ENCODE measurements around the gene POP5.
"Not testable (repeated sequence)": the region's sequence is repeated elsewhere in the genome, so short reads cannot be mapped to it uniquely, and the experiment has no call there.

Gene POP5

GRCh38 chr12:120614848-120615247, 33.6 kb upstream of the POP5 start:
- no peak overlapping the region for H3K4me3 ChIP-seq (ENCODE audit: low read depth, low read length)

DNA sequence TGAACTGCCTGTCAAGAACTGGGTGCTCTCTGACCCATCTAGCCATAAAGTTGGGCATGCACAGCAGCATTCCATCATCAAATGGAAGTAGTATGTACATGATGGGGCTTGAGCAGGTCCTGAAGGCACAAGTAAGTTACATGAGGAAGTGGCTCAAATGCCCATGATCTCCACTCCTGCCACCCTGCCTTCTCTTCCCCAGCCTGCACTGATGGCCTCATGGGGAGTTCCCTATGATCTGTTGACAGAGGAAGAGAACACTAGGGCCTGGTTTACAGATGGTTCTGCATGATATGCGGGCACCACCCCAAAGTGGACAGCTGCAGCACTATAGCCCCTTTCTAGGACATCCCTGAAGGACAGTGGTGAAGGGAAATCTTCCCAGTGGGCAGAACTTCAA, 30.3 kb upstream of the POP5 start:
- not testable (repeated sequence) for H3K4me3 ChIP-seq (ENCODE audit: low read depth, low read length)

More at GRCh38 chr12:120614848-120615247, 33.6 kb upstream of the POP5 start:
- TF ChIP-seq, protein P1, sequence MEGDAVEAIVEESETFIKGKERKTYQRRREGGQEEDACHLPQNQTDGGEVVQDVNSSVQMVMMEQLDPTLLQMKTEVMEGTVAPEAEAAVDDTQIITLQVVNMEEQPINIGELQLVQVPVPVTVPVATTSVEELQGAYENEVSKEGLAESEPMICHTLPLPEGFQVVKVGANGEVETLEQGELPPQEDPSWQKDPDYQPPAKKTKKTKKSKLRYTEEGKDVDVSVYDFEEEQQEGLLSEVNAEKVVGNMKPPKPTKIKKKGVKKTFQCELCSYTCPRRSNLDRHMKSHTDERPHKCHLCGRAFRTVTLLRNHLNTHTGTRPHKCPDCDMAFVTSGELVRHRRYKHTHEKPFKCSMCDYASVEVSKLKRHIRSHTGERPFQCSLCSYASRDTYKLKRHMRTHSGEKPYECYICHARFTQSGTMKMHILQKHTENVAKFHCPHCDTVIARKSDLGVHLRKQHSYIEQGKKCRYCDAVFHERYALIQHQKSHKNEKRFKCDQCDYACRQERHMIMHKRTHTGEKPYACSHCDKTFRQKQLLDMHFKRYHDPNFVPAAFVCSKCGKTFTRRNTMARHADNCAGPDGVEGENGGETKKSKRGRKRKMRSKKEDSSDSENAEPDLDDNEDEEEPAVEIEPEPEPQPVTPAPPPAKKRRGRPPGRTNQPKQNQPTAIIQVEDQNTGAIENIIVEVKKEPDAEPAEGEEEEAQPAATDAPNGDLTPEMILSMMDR (IDR thresholded peaks at IDR 0.05; ENCODE audit: low read depth, low read length), result no peak

DNA sequence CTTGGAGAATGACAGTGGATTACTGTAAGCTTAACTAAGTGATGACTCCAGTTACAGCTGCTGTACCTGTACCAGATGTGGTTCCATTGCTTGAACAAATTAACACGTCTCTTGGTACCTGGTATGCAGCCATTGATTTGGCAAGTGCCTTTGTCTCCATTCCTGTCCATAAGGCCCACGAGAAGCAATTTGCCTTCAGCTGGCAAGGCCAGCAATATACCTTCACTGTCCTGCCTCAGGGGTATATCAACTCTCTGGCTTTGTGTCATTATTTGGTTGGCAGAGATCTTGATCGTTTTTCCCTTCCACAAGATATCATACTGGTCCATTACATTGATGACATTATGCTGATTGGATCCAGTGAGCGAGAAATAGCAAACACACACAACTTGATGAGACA, 29.4 kb upstream of the POP5 start:
- TF ChIP-seq, protein P1 (IDR thresholded peaks at IDR 0.05; ENCODE audit: low read depth, low read length), result no peak
- H3K4me3 ChIP-seq (ENCODE audit: low read depth, low read length), result no peak overlapping the region

GRCh38 chr12:120602416-120602815, 21.2 kb upstream of the POP5 start:
- H3K4me3 ChIP-seq (ENCODE audit: low read depth, low read length), result not testable (repeated sequence)

- TF ChIP-seq, protein P1 (IDR thresholded peaks at IDR 0.05; ENCODE audit: low read depth, low read length), result no peak
- H3K4me3 ChIP-seq (ENCODE audit: low read depth, low read length), result no peak overlapping the region
These were observed 18.7 kb upstream of the POP5 start for GRCh38 chr12:120599672-120600552.

GRCh38 chr12:120598674-120599463, 17.7 kb upstream of the POP5 start:
- TF ChIP-seq, protein P1 (IDR thresholded peaks at IDR 0.05; ENCODE audit: low read depth, low read length), result no peak
- no peak overlapping the region for H3K4me3 ChIP-seq (ENCODE audit: low read depth, low read length)

DNA sequence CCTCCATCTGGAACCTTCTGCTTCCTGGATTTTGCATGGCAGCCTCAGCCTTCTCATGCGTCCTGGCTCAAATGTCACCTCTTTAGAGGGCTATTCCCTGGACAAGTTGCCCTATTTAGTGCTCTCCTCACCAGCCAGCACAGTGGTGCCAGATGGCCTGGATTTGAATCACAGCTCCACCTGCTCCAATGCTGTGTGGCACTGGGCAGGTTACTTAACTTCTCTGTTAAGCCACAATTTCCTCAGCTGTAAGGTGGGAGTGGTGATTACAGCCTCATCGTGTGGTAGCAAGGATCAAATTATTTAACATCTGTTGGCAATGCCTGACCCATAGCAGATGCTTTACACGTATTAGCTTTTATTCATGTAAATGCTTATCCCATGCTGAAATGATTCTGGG, 16.7 kb upstream of the POP5 start:
- TF ChIP-seq, protein P1 (IDR thresholded peaks at IDR 0.05; ENCODE audit: low read depth, low read length), result no peak
- no peak overlapping the region for H3K4me3 ChIP-seq (ENCODE audit: low read depth, low read length)

DNA sequence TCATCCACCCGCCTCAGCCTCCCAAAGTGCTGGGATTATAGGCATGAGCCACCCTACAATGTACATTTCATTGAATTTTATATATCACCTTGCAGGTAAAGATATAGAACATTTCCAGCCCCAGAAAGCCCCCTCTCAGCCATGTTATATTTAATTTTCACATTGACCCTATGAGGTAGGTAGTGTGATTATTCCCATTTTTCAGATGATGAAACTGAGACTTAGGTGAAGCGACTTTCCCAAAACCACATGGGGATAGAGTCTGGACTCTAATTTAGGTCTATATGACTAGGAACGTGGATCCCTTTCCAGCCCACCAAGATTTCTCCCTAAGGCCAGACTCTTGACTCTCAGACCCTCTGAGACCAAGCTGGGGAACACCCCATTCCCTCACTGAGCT, 15.7 kb upstream of the POP5 start:
- no peak overlapping the region for H3K4me3 ChIP-seq (ENCODE audit: low read depth, low read length)
- TF ChIP-seq, protein P1 (IDR thresholded peaks at IDR 0.05; ENCODE audit: low read depth, low read length), result no peak

Measured in WI38 (cell line).